Fibroblast of lung (primary cell): ENCODE data around the gene LIF.

Experiments used
- CTCF ChIP-seq, 2 donors: IDR thresholded peaks in 1 of 2; conservative IDR thresholded peaks in 1 of 2; 1 replicate in 1 of 2; 2 replicates in 1 of 2; pipeline ENCODE4 v1.5.1; 2011 to 2012; ENCODE audit warnings: low read length in 2 of 2, control low read depth in 1 of 2, inconsistent platforms in 1 of 2, low read depth in 1 of 2, mild to moderate bottlenecking in 1 of 2
- EZH2 ChIP-seq: IDR thresholded peaks from 2 replicates; pipeline ENCODE4 v1.5.1; 2012; ENCODE audit warnings: low read length, control low read depth, mild to moderate bottlenecking; ENCODE audit errors: missing control alignments

GRCh38 chr22:30268331-30268730, 21.8 kb upstream of the LIF start:
- no peak for TF ChIP-seq EZH2
- no peak for TF ChIP-seq CTCF (conservative IDR thresholded peaks at IDR 0.05 in 1 of 2, IDR thresholded peaks at IDR 0.05 in 1 of 2; ENCODE audit: low read depth in 1 of 2, low read length in 2 of 2)
